Cardiac septum (tissue), 1 donor: ENCODE results near the gene GCLM. TPM values are rescaled to one million over a fixed set of nuclear protein-coding genes. Genes with fewer than 3 reads are reported as not detected.
"Not testable (repeated sequence)": the region's sequence is repeated elsewhere in the genome, so short reads cannot be mapped to it uniquely, and the experiment has no call there.

Experiments
- DNase-seq: peaks from one replicate; pipeline ENCODE4 v3.0.0-alpha.2; 2020; ENCODE audit warnings: low spot score
- intact Hi-C: fragments of 100-400 bp; cut with DNase I; formaldehyde crosslinking; loops from one replicate; pipeline ENCODE4 v1.14.0; 2022
- total RNA-seq: library from RNA; stranded (reverse); fragmentation: NEBNext Ultra II Directional; extraction: Animal tissue kit (Norgen Biotek cat#: 25700); gene quantifications from one replicate; pipeline ENCODE4 v1.2.1, GENCODE V29; 2021
- donor health status: DM: no; HTN: no; CAD: no.

GCLM gene
- total RNA-seq, 1 donor from 2014 or later: 10.5 TPM

GRCh38 chr1:93850687-93851326, 58.4 kb downstream of the GCLM start:
- intact Hi-C loops: not testable (repeated sequence)
- peak; percentile 79 for DNase-seq

DNA sequence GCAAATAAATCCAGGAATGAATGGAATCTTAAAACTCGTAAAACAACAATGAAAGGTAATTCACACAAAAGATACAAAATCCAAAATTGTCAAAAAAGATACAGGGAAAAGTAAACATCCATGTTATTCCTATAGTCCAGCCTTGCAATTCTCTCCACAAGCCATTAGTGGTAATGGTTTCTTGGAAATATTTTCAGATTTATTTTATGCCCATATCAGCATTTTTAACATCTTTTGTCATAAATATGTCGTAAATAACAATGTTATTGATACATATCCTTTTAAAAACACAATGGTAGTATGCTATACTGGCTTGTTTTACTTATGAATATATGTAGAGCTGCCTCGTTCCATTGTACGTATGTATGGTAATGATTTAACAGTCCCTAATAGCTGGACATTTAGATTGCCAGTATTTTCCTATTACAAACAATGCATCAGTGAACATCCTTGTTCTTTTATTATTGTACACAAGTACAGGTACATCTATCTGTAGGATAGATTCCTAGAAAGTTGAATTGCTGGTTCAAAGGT, 60.8 kb downstream of the GCLM start:
- intact Hi-C loops: loop anchor here (5.0 to 10.0 kb wide), 5 partner anchors 59 to 774 kb away; partner anchors contain the start of genes CCDC18, DR1, GCLM and MTF2
- DNase-seq: no peak

DNA sequence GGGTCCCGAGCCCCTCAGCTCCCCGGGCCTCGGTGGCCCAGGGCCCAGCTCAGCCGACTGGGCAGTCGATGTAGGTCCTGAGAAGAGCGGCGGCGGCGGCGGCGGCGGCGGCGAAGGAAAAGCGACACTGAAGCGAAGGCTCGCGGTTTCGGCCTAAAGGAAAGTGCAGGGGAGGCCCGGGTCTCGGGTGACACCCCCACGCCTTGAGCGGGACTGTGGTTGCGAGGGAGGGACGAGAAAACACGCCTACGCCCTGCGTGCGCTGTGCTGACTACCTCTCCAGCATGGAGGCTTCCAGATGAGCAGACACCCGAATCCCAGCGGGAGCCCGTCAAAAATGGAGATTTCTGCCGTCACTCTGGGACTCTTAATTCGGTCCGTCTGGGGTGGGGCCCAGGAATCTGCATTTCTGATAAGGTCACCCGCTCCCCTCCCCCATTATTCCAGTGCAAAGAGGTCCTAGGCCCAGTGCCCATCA, 61.4 kb downstream of the GCLM start:
- peak; percentile 82 for DNase-seq
- intact Hi-C loops: loop anchor here (2.0 to 10.0 kb wide), 7 partner anchors 59 to 773 kb away; partner anchors contain the start of genes CCDC18, DR1, GCLM and MTF2

DNA sequence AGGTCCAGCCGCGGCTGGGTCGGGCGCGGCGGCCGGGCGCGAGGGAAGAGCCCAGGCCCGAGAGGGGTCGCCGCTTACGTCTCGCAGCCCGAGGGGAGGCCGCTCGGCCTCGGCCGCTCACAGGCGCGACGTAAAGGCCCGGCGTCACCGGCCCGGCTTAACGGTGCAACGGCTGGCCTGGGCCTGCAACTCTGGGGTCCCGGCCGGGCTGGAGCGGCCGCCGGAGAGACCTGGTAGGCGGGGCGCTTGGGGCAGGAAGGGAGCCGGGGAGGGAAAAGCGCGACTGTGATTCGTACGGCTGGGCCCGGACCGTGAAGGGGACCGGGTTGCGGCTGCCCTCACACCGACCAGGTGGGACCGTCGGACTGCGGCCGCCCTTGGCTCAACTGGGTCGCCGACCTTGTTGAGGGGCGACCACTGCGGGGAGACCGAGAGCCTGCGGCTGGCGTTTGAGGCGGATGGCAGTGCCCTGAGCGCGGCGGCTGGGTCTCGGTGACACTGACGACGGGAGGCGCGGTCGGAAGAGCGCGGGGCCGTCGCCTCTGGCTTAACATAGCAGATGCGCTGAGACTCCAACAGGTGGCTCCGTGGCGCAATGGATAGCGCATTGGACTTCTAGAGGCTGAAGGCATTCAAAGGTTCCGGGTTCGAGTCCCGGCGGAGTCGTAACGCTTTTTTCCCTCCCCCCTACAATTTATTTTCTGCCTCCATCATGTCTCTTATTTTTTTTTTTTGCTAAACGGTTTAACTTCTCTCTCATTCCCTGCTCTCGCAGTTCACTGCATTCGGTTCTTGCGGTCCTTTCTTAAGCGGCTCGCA, 62.0 kb downstream of the GCLM start:
- intact Hi-C loops: loop anchor here (2.0 to 10.0 kb wide), 7 partner anchors 60 to 772 kb away; partner anchors contain the start of genes CCDC18, DR1, GCLM and MTF2
- DNase-seq: peak; percentile 93

- intact Hi-C loops: loop anchor here (2.0 to 10.0 kb wide), 7 partner anchors 61 to 772 kb away; partner anchors contain the start of genes CCDC18, DR1, GCLM and MTF2
- DNase-seq: peak; percentile 93
These were observed 62.8 kb downstream of the GCLM start for GRCh38 chr1:93846206-93846991.

DNA sequence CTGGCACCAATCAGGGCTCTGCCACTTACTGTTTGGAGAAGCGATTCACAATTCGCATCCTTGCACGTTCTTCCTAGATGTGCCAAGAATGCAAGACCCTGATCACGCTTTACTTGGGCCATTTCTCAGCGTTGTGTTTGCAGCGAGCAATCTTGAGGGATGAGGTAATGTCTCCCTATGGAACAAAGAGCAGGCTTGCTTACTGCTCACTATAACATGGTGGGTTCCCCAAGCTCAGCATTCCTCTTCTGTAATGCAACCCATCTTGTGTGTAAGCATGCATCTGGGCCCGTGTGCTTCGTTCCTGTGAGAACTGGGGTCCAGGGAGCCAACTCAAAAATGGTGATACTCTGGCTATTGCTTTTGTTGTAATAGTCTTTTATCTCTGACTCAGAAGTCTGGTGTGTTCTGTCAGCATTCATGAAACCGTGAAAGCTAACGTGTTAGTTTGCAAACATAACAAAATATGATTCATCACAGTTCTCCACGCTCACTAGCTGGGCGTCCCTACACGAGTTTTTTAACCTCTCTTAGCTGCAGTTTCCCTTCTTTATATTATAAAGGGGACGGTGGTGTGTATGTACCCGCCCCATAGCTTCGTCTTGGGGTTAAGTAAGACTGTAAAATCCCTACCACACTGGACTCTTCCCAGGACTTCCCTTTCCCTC, 63.6 kb downstream of the GCLM start:
- no peak for DNase-seq
- intact Hi-C loops: loop anchor here (2.0 to 10.0 kb wide), 7 partner anchors 62 to 771 kb away; partner anchors contain the start of genes CCDC18, DR1, GCLM and MTF2

GRCh38 chr1:93844262-93845045, 64.8 kb downstream of the GCLM start:
- intact Hi-C loops: loop anchor here (1.0 to 10.0 kb wide), 6 partner anchors 63 to 770 kb away; partner anchors contain the start of genes CCDC18, DR1, GCLM and MTF2
- DNase-seq: no peak

DNA sequence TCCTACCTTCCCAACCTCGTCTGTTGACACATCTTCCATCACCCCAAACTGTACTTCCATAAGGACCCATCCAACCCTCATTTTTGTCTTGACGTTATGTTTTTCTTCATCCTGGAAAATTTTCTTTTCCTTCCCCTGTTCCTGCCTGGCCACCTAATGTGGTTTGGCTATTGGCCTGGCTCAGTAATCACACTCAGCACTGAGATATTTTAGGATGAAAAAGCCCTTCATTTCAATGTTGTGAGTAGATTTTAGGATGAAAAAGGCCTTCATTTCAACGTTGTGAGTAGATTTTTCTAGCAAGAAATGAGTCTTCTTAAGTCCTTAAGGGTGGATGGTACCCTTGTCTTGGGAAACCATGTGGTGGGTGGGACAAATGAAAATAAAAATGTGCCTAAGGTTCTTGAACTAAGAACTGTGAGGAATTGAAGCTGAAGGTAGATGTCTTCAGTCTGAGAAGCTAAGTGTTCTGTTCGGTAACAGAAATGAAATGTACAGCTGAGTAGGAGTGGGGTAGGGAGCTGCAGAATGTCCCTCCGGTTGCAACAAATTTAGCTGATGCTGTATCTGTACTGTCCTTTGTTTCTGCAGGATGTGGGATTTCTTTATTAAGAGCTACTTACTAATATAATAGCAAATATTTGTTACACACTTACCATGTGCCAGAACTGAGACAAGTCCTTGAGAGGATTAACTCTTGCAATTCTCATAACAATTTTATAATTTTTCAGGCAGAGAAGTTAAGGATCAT, 66.3 kb downstream of the GCLM start:
- DNase-seq: no peak
- intact Hi-C loops: loop anchor here (10.0 kb wide), 2 partner anchors 538 to 768 kb away; partner anchors contain the start of gene MTF2

GRCh38 chr1:93841771-93842170, 67.5 kb downstream of the GCLM start:
- intact Hi-C loops: loop anchor here (10.0 kb wide), 2 partner anchors 537 to 767 kb away; partner anchors contain the start of gene MTF2
- DNase-seq: no peak

DNA sequence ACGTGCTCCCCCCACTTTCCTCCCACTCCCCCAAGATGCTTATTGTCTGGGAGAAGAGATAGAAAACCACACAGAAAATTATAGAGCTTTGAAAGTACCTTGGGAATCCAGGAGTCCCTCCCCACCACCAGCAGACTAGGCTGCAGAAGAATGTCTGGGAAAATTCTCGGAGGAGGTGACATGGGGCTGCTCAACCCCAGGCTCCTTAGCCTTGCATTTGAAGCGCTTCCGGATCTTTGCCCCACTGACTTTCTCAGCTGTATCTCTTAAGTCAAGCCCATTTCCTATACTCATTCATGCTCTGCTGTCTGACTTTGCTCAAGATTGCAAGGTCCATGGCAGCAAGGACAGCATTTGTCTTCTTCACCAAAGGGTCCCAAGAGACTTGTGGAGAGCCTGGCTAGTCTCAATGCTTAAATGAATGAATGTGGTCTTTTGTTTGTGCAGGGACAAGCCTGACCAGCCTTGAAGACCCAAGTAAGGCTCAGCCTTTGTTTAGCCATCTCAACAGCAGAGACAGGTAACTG, 68.2 kb downstream of the GCLM start:
- intact Hi-C loops: loop anchor here (10.0 kb wide), 2 partner anchors 536 to 766 kb away; partner anchors contain the start of gene MTF2
- DNase-seq: no peak

DNA sequence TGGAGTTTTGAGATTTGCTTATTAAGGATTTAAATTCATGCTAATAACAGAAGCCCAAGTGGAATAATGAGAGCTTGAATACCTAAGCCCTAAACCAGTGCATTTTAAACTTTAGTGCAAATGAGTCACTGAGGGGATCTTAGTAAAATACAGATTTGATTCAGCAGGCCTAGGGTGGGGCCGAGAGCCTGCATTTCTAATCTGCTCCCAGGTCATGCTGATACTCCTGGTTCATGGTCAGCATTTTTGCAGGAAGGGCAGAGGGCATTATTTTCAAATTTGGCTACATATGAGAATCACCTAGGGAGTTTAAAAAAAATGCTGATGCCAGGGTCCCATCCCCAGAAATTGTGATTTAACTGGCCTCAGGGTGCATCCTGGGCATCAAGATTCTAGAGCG, 69.5 kb downstream of the GCLM start:
- DNase-seq: no peak
- intact Hi-C loops: loop anchor here (10.0 kb wide), 2 partner anchors 535 to 765 kb away; partner anchors contain the start of gene MTF2

GRCh38 chr1:93839307-93839706, 69.9 kb downstream of the GCLM start:
- intact Hi-C loops: no loop called here
- no peak for DNase-seq

DNA sequence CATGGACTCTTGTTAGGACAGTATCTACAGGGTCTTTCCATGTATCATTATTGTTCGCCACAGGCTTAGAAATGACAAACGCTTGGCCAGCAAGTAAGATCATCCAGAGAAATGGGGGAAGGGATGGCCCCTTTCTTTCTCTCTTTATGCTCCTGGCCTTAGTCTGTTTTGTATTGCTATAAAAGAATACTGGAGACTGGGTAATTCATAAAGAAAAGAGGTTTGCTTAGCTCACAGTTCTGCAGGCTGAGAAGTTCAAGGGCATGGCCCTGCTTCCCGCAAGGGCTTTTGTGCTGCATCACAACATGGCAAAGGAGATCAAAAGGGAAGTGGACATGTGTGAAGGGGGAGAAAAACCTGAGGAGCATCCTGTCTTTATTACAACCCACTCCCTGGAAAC, 71.3 kb downstream of the GCLM start:
- intact Hi-C loops: no loop called here
- DNase-seq: no peak
